GM18951 (cell line): Measurements from ENCODE around the gene DDRGK1.

Experiments used
- POLR2A ChIP-seq: IDR thresholded peaks from 4 replicates; pipeline ENCODE4 v1.6.1; 2011; ENCODE audit warnings: mild to moderate bottlenecking; ENCODE audit not compliant: insufficient read length, insufficient read depth; ENCODE audit errors: extremely low read depth
- in situ Hi-C: fragments of 300-500 bp; cut with MboI; formaldehyde crosslinking; loops from one replicate; pipeline ENCODE4 v1.12.0; 2022; ENCODE audit warnings: low sequenced_read_pairs, mixed read lengths, inconsistent platforms; ENCODE audit not compliant: unreplicated experiment

Gene DDRGK1

GRCh38 chr20:3150908-3151307, 53.6 kb downstream of the DDRGK1 start:
- TF ChIP-seq POLR2A = no peak

GRCh38 chr20:3146732-3147341, 57.6 kb downstream of the DDRGK1 start:
- in situ Hi-C loops = no loop called here
- no peak for TF ChIP-seq POLR2A

More at GRCh38 chr20:3150908-3151307, 53.6 kb downstream of the DDRGK1 start:
- in situ Hi-C loops = no loop called here

GRCh38 chr20:3141757-3142156, 62.7 kb downstream of the DDRGK1 start:
- no peak for TF ChIP-seq POLR2A
- in situ Hi-C loops = no loop called here
